PC-9 (cell line): ENCODE measurements around the gene SPDYE17.
"Not testable (repeated sequence)": the region's sequence is repeated elsewhere in the genome, so short reads cannot be mapped to it uniquely, and the experiment has no call there.

Source experiments
- CTCF ChIP-seq: fragments of 200-600 bp; sonication (generic); conservative IDR thresholded peaks from 2 replicates; pipeline ENCODE4 v1.6.1; 2017; ENCODE audit warnings: mixed run types, antibody characterized with exemption, mild to moderate bottlenecking, moderate library complexity
- EZH2 ChIP-seq: fragments of 200-600 bp; sonication (generic); IDR thresholded peaks from 2 replicates; pipeline ENCODE4 v1.8.0; 2017; ENCODE audit warnings: antibody characterized with exemption, low read depth

GRCh38 chr7:77079624-77080023 is 47.5 kb upstream of the SPDYE17 start:
- TF ChIP-seq CTCF, EZH2: not testable (repeated sequence)
